Esophagus muscularis mucosa (tissue), 4 donors: Measurements from ENCODE around the gene KHNYN. TPM values are rescaled to one million over a fixed set of nuclear protein-coding genes. Genes with fewer than 3 reads are reported as not detected.

ENCODE experiments used
- DNase-seq: peaks from one replicate; pipeline ENCODE4 v3.0.0-alpha.2; 2017; ENCODE audit errors: extremely low spot score
- H3K27ac ChIP-seq, 4 donors: fragments of 200-600 bp; sonication (generic); replicated peaks in 1 of 4; 1 replicate in 3 of 4; 2 replicates in 1 of 4; pipeline ENCODE4 v1.5.1; 2016 to 2019; ENCODE audit warnings: mild to moderate bottlenecking in 1 of 4
- H3K27me3 ChIP-seq, 4 donors: fragments of 200-600 bp; sonication (generic); one replicate each; pipeline versions ENCODE4 v1.5.1 to v1.6.0; 2016 to 2019
- H3K36me3 ChIP-seq, 4 donors: fragments of 200-600 bp; sonication (generic); one replicate each; pipeline ENCODE4 v1.5.1; 2016 to 2019
- H3K4me1 ChIP-seq, 4 donors: fragments of 200-600 bp; sonication (generic); one replicate each; pipeline ENCODE4 v1.5.1; 2016 to 2019
- H3K4me3 ChIP-seq, 4 donors: fragments of 200-600 bp; sonication (generic); 1 replicate in 2 of 4; 2 replicates in 2 of 4; pipeline ENCODE4 v1.5.1; 2016 to 2019; ENCODE audit warnings: mild to moderate bottlenecking in 4 of 4, moderate library complexity in 1 of 4
- H3K9me3 ChIP-seq, 4 donors: fragments of 200-600 bp; sonication (generic); 1 replicate in 3 of 4; 2 replicates in 1 of 4; pipeline ENCODE4 v1.5.1; 2016 to 2019
- CTCF ChIP-seq, 3 experiments: fragments of 200-600 bp in 2 of 3; fragments of 450-650 bp in 1 of 3; sonication (generic) in 2 of 3; IDR thresholded peaks; one replicate each; pipeline ENCODE4 v1.5.1; 2017 to 2019; ENCODE audit warnings: antibody characterized with exemption in 3 of 3, mild to moderate bottlenecking in 2 of 3, moderate library complexity in 1 of 3
- EP300 ChIP-seq: sonication (generic); formaldehyde crosslinking; IDR thresholded peaks from one replicate; pipeline ENCODE4 v1.6.1; 2017; ENCODE audit warnings: antibody characterized with exemption
- POLR2A ChIP-seq: fragments of 450-650 bp; IDR thresholded peaks from one replicate; pipeline ENCODE4 v1.6.1; 2017; ENCODE audit warnings: antibody characterized with exemption, moderate library complexity, mild to moderate bottlenecking, low read depth
- POLR2AphosphoS5 ChIP-seq, 2 donors: sonication (generic); formaldehyde crosslinking; IDR thresholded peaks; one replicate each; pipeline ENCODE4 v1.6.1; 2017; ENCODE audit warnings: antibody characterized with exemption in 2 of 2
- WGBS: methylation state at CpG from one replicate; pipeline ENCODE4 v1.1.5; 2018; 5-methylcytosine and 5-hydroxymethylcytosine counted together
- intact Hi-C: fragments of 100-400 bp; cut with DNase I; formaldehyde crosslinking; loops from one replicate; pipeline ENCODE4 v1.15.1; 2023
- total RNA-seq, 4 donors: library from RNA; depleted of rRNA; stranded (reverse); fragments of >200 nt; gene quantifications; one replicate each; pipeline versions ENCODE4 v1.1.0 to v1.2.1, GENCODE V29; 2016

KHNYN gene
- total RNA-seq, 4 donors from 2014 or later: 46.5 to 75.8 (median 58.4) TPM

- no peaks in the 10 kb centered on the region for H3K27me3 ChIP-seq
- no peaks in the 10 kb centered on the region for H3K9me3 ChIP-seq
- no peak for DNase-seq
- intact Hi-C loops: no loop called here
- H3K4me1 ChIP-seq: peaks cover 0 to 14% (median 6%) of the 10 kb centered on the region in 4 donors
- no peak for TF ChIP-seq POLR2A
- peak; percentile 42 to 74 (median 58) for TF ChIP-seq CTCF (IDR thresholded peaks at IDR 0.05)
- no peak for TF ChIP-seq EP300
- TF ChIP-seq POLR2AphosphoS5 (IDR thresholded peaks at IDR 0.05): peak in 1 of 2 donors; percentile 15
- H3K4me3 ChIP-seq: no peak overlapping the region
- H3K36me3 ChIP-seq: peaks cover 13 to 84% (median 78%) of the 10 kb centered on the region in 4 donors
- WGBS: 71% methylated on average over 14 of the region's 16 CpGs
- no peak overlapping the region for H3K27ac ChIP-seq
Measured at GRCh38 chr14:24411443-24412389, 18.0 kb upstream of the KHNYN start.

GRCh38 chr14:24414077-24414476, 15.7 kb upstream of the KHNYN start:
- TF ChIP-seq EP300 (no peak), POLR2AphosphoS5 (IDR thresholded peaks at IDR 0.05) (no peak), POLR2A (no peak), CTCF (IDR thresholded peaks at IDR 0.05) (no peak)
- no peak overlapping the region for H3K4me3 ChIP-seq
- no peak overlapping the region for H3K27ac ChIP-seq
- no peaks in the 10 kb centered on the region for H3K27me3 ChIP-seq
- 100% methylated on average over 1 of the region's 1 CpG for WGBS
- peaks cover 8 to 66% (median 59%) of the 10 kb centered on the region in 4 donors for H3K36me3 ChIP-seq
- H3K9me3 ChIP-seq: no peaks in the 10 kb centered on the region
- H3K4me1 ChIP-seq: peaks cover 6 to 14% (median 11%) of the 10 kb centered on the region in 4 donors
- intact Hi-C loops: no loop called here
- DNase-seq: no peak

- H3K36me3 ChIP-seq: peaks cover 8 to 58% (median 51%) of the 10 kb centered on the region in 4 donors
- WGBS: 87% methylated on average over 15 of the region's 15 CpGs
- intact Hi-C loops: no loop called here
Measured at GRCh38 chr14:24414732-24415420, 14.9 kb upstream of the KHNYN start.

More at GRCh38 chr14:24414732-24415420, 14.9 kb upstream of the KHNYN start:
- TF ChIP-seq POLR2AphosphoS5 (IDR thresholded peaks at IDR 0.05) (no peak), CTCF (IDR thresholded peaks at IDR 0.05) (no peak), EP300 (no peak), POLR2A (no peak)
- DNase-seq: no peak
- H3K27ac ChIP-seq: no peak overlapping the region
- H3K4me3 ChIP-seq: no peak overlapping the region
- peaks cover 0 to 6% (median 0%) of the 10 kb centered on the region in 4 donors for H3K27me3 ChIP-seq
- no peaks in the 10 kb centered on the region for H3K9me3 ChIP-seq
- peaks cover 8 to 17% (median 12%) of the 10 kb centered on the region in 4 donors for H3K4me1 ChIP-seq
